GM12878 (cell line): Measurements from ENCODE around the gene NPW. TPM values are rescaled to one million over a fixed set of nuclear protein-coding genes. Genes with fewer than 3 reads are reported as not detected.

Experiments used
- ATAC-seq: fragments of 200-7000 bp; cut with Tn5 transposase; 3 replicates; pipeline ENCODE4 v1.9.1; 2020; ENCODE audit warnings: mild to moderate bottlenecking, moderate library complexity
- BruUV-seq: library from RNA; stranded (reverse); fragments of 400-500 nt; replicated peaks from 2 replicates; lab custom pipeline; 2021; lab: Mats Ljungman, UMichigan
- CTCF ChIA-PET: fragments of 300-600 bp; sonication (Branson Sonifier 250); formaldehyde crosslinking; extraction: SDS; loops from one replicate; lab custom pipeline; 2021; ENCODE audit warnings: inconsistent platforms; lab: Yijun Ruan, JAX
- POLR2A ChIA-PET: fragments of 350-600 bp; formaldehyde crosslinking; extraction: SDS; loops from one replicate; lab custom pipeline; 2021; ENCODE audit warnings: inconsistent platforms; lab: Charles Lee
- RAD21 ChIA-PET: fragments of 300-600 bp; sonication (Branson Sonifier 250); formaldehyde crosslinking; loops from one replicate; lab custom pipeline; 2023; ENCODE audit warnings: antibody characterized with exemption; ENCODE audit not compliant: unreplicated experiment; lab: Charles Lee
- SMC1A ChIA-PET: fragments of 300-600 bp; sonication (Branson Sonifier 250); formaldehyde crosslinking; loops from one replicate; lab custom pipeline; 2023; ENCODE audit not compliant: unreplicated experiment, uncharacterized antibody; lab: Charles Lee
- DNase-seq: peaks from one replicate; pipeline ENCODE4 v3.0.0-alpha.2; 2011; ENCODE audit warnings: low read depth, low spot score
- FAIRE-seq: peaks from 3 replicates; lab custom pipeline; 2011; peaks lifted over from hg19 to GRCh38; lab: Jason Lieb, UNC
- H2AFZ ChIP-seq: 2 replicates; pipeline ENCODE4 v1.6.0; 2011; ENCODE audit warnings: low read depth, low read length, control low read depth; ENCODE audit not compliant: control insufficient read depth
- H3K27ac ChIP-seq: 2 replicates; pipeline ENCODE4 v1.5.1; 2011; ENCODE audit warnings: control low read depth; ENCODE audit not compliant: control insufficient read depth, insufficient read depth
- H3K27me3 ChIP-seq, 2 experiments: replicated peaks in 1 of 2; 2 replicates each; pipeline versions ENCODE4 v1.6.0 to v1.6.1; 2011; ENCODE audit warnings: low read length in 1 of 2; ENCODE audit not compliant: control insufficient read depth in 2 of 2, insufficient read depth in 2 of 2
- H3K36me3 ChIP-seq, 2 experiments: 2 replicates each; pipeline ENCODE4 v1.5.1; 2011; ENCODE audit warnings: low read length in 1 of 2; ENCODE audit not compliant: control insufficient read depth in 2 of 2, insufficient read depth in 2 of 2
- H3K4me1 ChIP-seq: 2 replicates; pipeline ENCODE4 v1.6.1; 2011; ENCODE audit warnings: mild to moderate bottlenecking, low read length, moderate library complexity, mixed read lengths; ENCODE audit not compliant: control insufficient read depth, insufficient read depth
- H3K4me2 ChIP-seq: 2 replicates; pipeline ENCODE4 v1.6.0; 2011; ENCODE audit warnings: control low read depth; ENCODE audit not compliant: control insufficient read depth, insufficient read depth
- H3K4me3 ChIP-seq: fragments of 200-600 bp; sonication (generic); 2 replicates; pipeline ENCODE4 v1.5.1; 2016
- H3K79me2 ChIP-seq: 2 replicates; pipeline ENCODE4 v1.6.0; 2011; ENCODE audit warnings: low read length; ENCODE audit not compliant: control insufficient read depth, insufficient read depth
- H3K9ac ChIP-seq: 2 replicates; pipeline ENCODE4 v1.8.0; 2011; ENCODE audit warnings: low read length, control low read depth, mixed read lengths; ENCODE audit not compliant: control insufficient read depth, insufficient read depth
- H3K9me3 ChIP-seq: replicated peaks from 3 replicates; pipeline ENCODE4 v1.5.1; 2011; ENCODE audit warnings: mild to moderate bottlenecking, low read length; ENCODE audit not compliant: control insufficient read depth, insufficient read depth
- H4K20me1 ChIP-seq: 2 replicates; pipeline ENCODE4 v1.6.0; 2011; ENCODE audit not compliant: control insufficient read depth, insufficient read depth
- ASH2L ChIP-seq: fragments of 300-600, 200-600 bp; sonication (generic); IDR thresholded peaks from 2 replicates; pipeline ENCODE4 v1.6.1; 2017; ENCODE audit warnings: low read depth, mild to moderate bottlenecking, borderline replicate concordance
- ATF7 ChIP-seq: fragments of 450-650 bp; IDR thresholded peaks from 2 replicates; pipeline ENCODE4 v1.6.1; 2016; ENCODE audit warnings: low read depth, mild to moderate bottlenecking
- BHLHE40 ChIP-seq, 2 experiments: fragments of 450-650 bp in 1 of 2; IDR thresholded peaks; 2 replicates each; pipeline ENCODE4 v1.6.1; 2011 to 2017; ENCODE audit warnings: low read depth in 2 of 2, borderline replicate concordance in 1 of 2, improper control_type of control experiment in 1 of 2, low read length in 1 of 2, mild to moderate bottlenecking in 1 of 2
- CHD1 ChIP-seq: IDR thresholded peaks from 2 replicates; pipeline ENCODE4 v1.6.1; 2012; ENCODE audit warnings: low read depth, low read length, improper control_type of control experiment
- HDAC6 ChIP-seq: fragments of 200-600 bp; sonication (generic); IDR thresholded peaks from one replicate; pipeline ENCODE4 v1.8.0; 2017; ENCODE audit warnings: antibody characterized with exemption; ENCODE audit not compliant: unreplicated experiment
- IKZF1 ChIP-seq: fragments of 450-650 bp; conservative IDR thresholded peaks from 2 replicates; pipeline ENCODE4 v1.6.1; 2017; ENCODE audit warnings: antibody characterized with exemption, mild to moderate bottlenecking
- IRF4 ChIP-seq: IDR thresholded peaks from 2 replicates; pipeline ENCODE4 v1.6.1; 2011; ENCODE audit warnings: low read depth, low read length
- MLLT1 ChIP-seq: fragments of 450-650 bp; IDR thresholded peaks from 2 replicates; pipeline ENCODE4 v1.6.1; 2016; ENCODE audit warnings: mild to moderate bottlenecking
- MXI1 ChIP-seq: fragments of 150-350 bp; IDR thresholded peaks from 2 replicates; pipeline ENCODE4 v1.6.1; 2011; ENCODE audit warnings: low read depth, mild to moderate bottlenecking, inconsistent platforms, low read length, improper control_type of control experiment
- SMAD1 ChIP-seq: fragments of 450-650 bp; IDR thresholded peaks from 2 replicates; pipeline ENCODE4 v1.6.1; 2018; ENCODE audit warnings: mild to moderate bottlenecking, low read depth; ENCODE audit not compliant: partially characterized antibody
- SMAD5 ChIP-seq: IDR thresholded peaks from 2 replicates; pipeline ENCODE4 v1.6.1; 2016; ENCODE audit warnings: antibody characterized with exemption, low read depth
- SPI1 ChIP-seq: IDR thresholded peaks from 2 replicates; pipeline ENCODE4 v1.6.1; 2011; ENCODE audit warnings: low read depth, mild to moderate bottlenecking, low read length, moderate library complexity, borderline replicate concordance; ENCODE audit not compliant: insufficient read depth
- USF2 ChIP-seq: IDR thresholded peaks from 2 replicates; pipeline ENCODE4 v1.6.1; 2011; ENCODE audit warnings: low read depth, low read length, improper control_type of control experiment, borderline replicate concordance
- YY1 ChIP-seq: IDR thresholded peaks from 2 replicates; pipeline ENCODE4 v1.6.1; 2011; ENCODE audit warnings: low read depth, mild to moderate bottlenecking, low read length
- ZNF384 ChIP-seq: IDR thresholded peaks from 2 replicates; pipeline ENCODE4 v1.6.1; 2012; ENCODE audit warnings: low read depth, mild to moderate bottlenecking, low read length, improper control_type of control experiment, borderline replicate concordance
- WGBS: methylation state at CpG from one replicate; pipeline ENCODE4 v1.1.6; 2016; ENCODE audit warnings: low lambda C conversion rate; ENCODE audit not compliant: insufficient replicate concordance, insufficient coverage; ENCODE audit errors: missing lambda C conversion rate; 5-methylcytosine and 5-hydroxymethylcytosine counted together
- in situ Hi-C: fragments of 300-500 bp; cut with MboI; formaldehyde crosslinking; loops from 9 replicates; pipeline ENCODE4 v1.14.3; 2018; ENCODE audit warnings: mixed read lengths
- intact Hi-C: fragments of 100-400 bp; cut with micrococcal nuclease; formaldehyde crosslinking; loops from one replicate; pipeline ENCODE4 v1.14.2; 2022; ENCODE audit not compliant: unreplicated experiment
- polyA plus RNA-seq, 11 experiments: library from polyadenylated mRNA; depleted of rRNA in 4 of 11; unstranded in 6 of 11; stranded (reverse) in 5 of 11; fragments of >200 nt; fragmentation: Nextera tagmentation in 4 of 11; fragmentation: Illumina TruSeq in 1 of 11; extraction: Ambion mirVana in 4 of 11; extraction: Trizol in 1 of 11; gene quantifications; 1 replicate in 1 of 11; 2 replicates in 10 of 11; pipeline versions ENCODE4 v1.2.1 to v1.2.3, GENCODE V29; 2011 to 2016; ENCODE audit warnings: inconsistent platforms in 2 of 11, missing spikeins in 2 of 11, low read depth in 1 of 11
- total RNA-seq, 4 experiments: library from RNA; depleted of rRNA in 3 of 4; stranded (reverse); fragments of >200 nt in 3 of 4; fragmentation: Illumina TruSeq in 1 of 4; extraction: Trizol in 1 of 4; gene quantifications; 2 replicates each; pipeline versions ENCODE4 v1.2.1 to v1.2.3, GENCODE V29; 2013 to 2021

The NPW gene
- total and polyA plus RNA-seq, 10 of the 15 experiments (the other 5 are each of a cell fraction or from before 2014, with no cell fraction given) = 0.23 to 2.5 (median 0.98) TPM; not detected in 4

- no peak for TF ChIP-seq ASH2L
- no peak for TF ChIP-seq ZNF384
- no peak for TF ChIP-seq SMAD1
- no peak for TF ChIP-seq HDAC6
- no peak for TF ChIP-seq MLLT1
- peak in 1 of 2 experiments; percentile 44; a peak in 1 of 4 replicates for TF ChIP-seq BHLHE40 (IDR thresholded peaks at IDR 0.05; ENCODE audit: borderline replicate concordance in 1 of 2, low read depth in 2 of 2, low read length in 1 of 2)
- TF ChIP-seq IKZF1 = peak; percentile 66
- TF ChIP-seq SPI1 = no peak
- no peak for TF ChIP-seq CHD1
Observed at GRCh38 chr16:1990351-1991134, 29.0 kb upstream of the NPW start (continued).

- CTCF ChIA-PET = interaction anchor here (0.9 to 6.5 kb wide), 4 partner anchors 9 to 27 kb away, joined by 3 to 54 read pairs (median 4); partner anchors contain the start of genes NOXO1, RNF151 and RPS2
- Histone ChIP-seq H3K79me2 (no peaks in the 10 kb centered on the region), H3K4me1 (peaks cover 27% of the 10 kb centered on the region), H4K20me1 (no peaks in the 10 kb centered on the region), H3K4me3 (peak overlapping the region; percentile 65), H3K36me3 (peaks cover 2 to 5% of the 10 kb centered on the region in 2 experiments; a peak in 3 of 4 replicates), H2AFZ (peak overlapping the region; percentile 13), H3K27ac (peak overlapping the region; percentile 27; the same call in 1 of the 2 replicates), H3K4me2 (peak overlapping the region; percentile 98), H3K9ac (peak overlapping the region; percentile 36), H3K27me3 (no peaks in the 10 kb centered on the region), H3K9me3 (peaks cover 1% of the 10 kb centered on the region; the same call in 1 of the 3 replicates)
- no TSS peak for BruUV-seq
- SMC1A ChIA-PET = no interaction called here
- RAD21 ChIA-PET = interaction anchor here (0.8 to 1.9 kb wide), 6 partner anchors 10 to 149 kb away, joined by 3 to 12 read pairs (median 3); partner anchors contain the start of genes NOXO1 and RPS2
- peak; percentile 90 for FAIRE-seq
- in situ Hi-C loops (no loop called here), intact Hi-C loops (no loop called here)
- under 1% methylated on average over 18 of the region's 18 CpGs for WGBS
- peak; percentile 71 for DNase-seq
- ATAC-seq = peak; percentile 82
- POLR2A ChIA-PET = interaction anchor here (0.6 to 3.3 kb wide), 8 partner anchors 10 to 314 kb away, joined by 3 to 18 read pairs (median 10); partner anchors contain the start of genes NOXO1, RNF151, RPS2 and TBL3
- TF ChIP-seq SMAD5 (no peak), IRF4 (0 out of 2 replicates have a peak, but pooled peaks have one; percentile 5), HDAC6 (no peak), MXI1 (peak; percentile 79), USF2 (peak; percentile 90), ATF7 (peak; percentile 30; the same call in 1 of the 2 replicates), YY1 (peak; percentile 52; the same call in 1 of the 2 replicates)
Observed at GRCh38 chr16:1991135-1991551, 28.4 kb upstream of the NPW start.
